AG09309 (cell line): ENCODE results near the gene OBSCN.

ENCODE experiments used
- DNase-seq: peaks from one replicate; pipeline ENCODE4 v3.0.0-alpha.2; 2010; ENCODE audit warnings: low read depth
- H3K4me3 ChIP-seq: 2 replicates; pipeline ENCODE4 v1.5.1; 2011; ENCODE audit warnings: mild to moderate bottlenecking, low read depth, low read length, moderate library complexity; ENCODE audit not compliant: control insufficient read depth
- TF ChIP-seq, protein P1 (sequence below): IDR thresholded peaks from 2 replicates; pipeline ENCODE4 v1.5.1; 2011; ENCODE audit warnings: mild to moderate bottlenecking, low read depth, low read length, inconsistent platforms; ENCODE audit not compliant: insufficient read depth, control insufficient read depth; ENCODE audit errors: missing control alignments

Gene OBSCN

DNA sequence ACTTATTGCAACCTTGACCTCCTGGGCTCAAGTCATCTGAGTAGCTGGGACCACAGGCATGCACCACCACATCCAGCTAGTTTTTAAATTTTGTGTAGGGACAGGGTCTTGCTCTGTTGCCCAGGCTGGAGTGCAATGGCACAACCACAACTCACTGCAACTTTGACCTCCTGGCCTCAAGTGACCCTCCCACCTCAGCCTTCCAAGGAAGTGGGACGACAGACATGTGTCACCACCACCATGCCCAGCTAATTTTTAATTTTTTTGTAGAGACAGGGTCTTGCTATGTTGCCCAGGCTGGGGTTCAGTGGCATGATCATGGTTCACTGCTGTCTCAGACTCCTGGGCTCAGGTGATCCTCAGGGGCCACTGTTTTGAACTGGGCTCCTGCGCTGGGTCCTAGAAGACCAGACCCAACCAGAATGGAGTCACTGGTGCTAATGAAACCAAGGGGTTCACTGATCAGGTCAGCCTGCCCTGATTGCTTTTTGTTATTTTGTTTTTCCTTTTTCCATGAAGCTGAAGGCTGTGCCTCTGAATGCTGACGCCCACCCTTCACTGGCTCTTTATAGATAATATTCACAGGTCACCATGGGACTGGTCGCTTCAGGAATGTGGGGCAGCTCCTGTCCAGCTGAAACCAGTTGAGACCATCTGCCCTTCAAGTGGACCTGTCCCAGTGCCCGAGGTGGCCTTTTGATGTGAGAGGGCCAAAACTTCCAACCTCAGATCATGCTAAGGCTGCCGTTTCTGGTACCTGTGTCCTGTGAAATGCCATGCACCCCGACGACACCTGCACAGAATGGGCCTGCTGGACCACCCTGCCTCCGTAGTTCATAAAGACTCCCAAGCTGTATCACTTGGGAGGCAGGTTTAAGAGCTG is 203.9 kb downstream of the OBSCN start:
- no peak for DNase-seq
- TF ChIP-seq, protein P1, sequence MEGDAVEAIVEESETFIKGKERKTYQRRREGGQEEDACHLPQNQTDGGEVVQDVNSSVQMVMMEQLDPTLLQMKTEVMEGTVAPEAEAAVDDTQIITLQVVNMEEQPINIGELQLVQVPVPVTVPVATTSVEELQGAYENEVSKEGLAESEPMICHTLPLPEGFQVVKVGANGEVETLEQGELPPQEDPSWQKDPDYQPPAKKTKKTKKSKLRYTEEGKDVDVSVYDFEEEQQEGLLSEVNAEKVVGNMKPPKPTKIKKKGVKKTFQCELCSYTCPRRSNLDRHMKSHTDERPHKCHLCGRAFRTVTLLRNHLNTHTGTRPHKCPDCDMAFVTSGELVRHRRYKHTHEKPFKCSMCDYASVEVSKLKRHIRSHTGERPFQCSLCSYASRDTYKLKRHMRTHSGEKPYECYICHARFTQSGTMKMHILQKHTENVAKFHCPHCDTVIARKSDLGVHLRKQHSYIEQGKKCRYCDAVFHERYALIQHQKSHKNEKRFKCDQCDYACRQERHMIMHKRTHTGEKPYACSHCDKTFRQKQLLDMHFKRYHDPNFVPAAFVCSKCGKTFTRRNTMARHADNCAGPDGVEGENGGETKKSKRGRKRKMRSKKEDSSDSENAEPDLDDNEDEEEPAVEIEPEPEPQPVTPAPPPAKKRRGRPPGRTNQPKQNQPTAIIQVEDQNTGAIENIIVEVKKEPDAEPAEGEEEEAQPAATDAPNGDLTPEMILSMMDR = no peak
- H3K4me3 ChIP-seq = no peak overlapping the region

DNA sequence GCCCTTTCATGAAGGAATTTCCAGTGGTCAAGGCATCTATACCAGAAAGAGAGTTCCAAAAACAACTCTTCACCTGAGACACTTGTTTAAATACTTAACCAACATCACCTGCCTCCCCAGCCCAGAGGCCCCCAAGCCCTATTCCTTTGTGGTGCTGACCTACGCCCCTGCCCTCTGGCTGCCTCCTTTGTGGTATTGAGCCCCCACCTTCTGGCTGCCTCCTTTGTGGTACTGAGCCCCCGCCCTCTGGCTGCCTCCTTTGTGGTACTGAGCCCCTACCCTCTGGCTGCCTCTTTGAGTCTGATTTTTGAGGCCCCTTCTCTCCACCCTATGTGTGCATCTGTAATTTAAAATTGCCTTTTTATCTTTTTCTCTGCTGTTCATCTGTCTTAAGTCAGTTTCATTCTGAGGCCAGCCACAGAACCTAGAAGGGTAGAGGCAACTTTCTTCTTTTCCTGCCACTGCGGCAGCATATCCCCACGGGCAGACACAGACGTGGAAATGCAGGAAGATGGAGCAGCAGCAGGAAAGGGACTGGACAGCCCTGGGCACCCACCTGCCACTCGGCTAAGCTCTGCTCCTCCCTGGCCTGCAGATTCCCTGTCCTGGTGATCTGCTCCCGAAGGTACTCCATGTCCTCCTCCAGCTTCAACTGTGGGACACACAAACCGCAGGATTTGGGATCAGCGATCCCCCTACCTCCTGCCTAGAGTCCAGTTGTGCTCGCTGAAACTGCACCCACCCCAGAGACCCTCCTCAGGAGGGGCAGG is 205.6 kb downstream of the OBSCN start:
- TF ChIP-seq, protein P1 = no peak
- no peak for DNase-seq
- H3K4me3 ChIP-seq = no peak overlapping the region

DNA sequence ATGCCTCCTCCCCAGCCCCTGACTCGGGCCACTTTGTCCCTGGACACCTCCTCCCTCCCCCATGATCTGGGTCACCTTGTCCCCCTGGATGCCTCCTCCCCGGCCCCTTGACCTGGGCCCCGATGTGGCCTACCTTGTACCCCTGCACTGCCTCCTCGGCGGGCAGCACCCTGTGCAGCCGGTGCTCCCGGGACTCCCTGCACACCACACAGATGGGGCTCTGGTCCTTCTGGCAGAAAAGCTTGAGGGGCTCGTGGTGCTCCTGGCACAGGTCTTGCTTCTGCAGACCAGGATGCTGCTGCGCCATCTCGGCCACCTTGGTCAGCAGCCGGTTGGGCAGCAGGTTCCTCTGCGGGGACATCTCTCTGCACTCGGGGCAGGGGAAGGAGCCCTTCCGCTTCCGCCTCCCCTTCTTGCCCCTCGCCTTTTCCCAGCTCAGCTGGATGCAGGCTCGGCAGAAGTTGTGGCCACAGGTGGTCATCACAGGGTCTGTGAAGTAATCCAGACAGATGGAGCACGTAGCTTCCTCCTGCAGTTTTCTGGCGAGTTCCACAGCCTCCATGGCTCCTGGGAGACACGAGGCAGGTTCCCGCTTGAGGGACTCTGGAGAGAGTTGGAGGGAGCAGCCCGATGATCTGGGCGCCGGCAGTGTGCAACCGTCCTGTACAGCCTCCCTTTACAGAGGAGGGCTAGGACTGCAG is 206.8 kb downstream of the OBSCN start:
- H3K4me3 ChIP-seq = no peak overlapping the region
- TF ChIP-seq, protein P1 = no peak
- no peak for DNase-seq

GRCh38 chr1:228415221-228415620 is 207.4 kb downstream of the OBSCN start:
- TF ChIP-seq, protein P1 = no peak
- DNase-seq = no peak
- no peak overlapping the region for H3K4me3 ChIP-seq

DNA sequence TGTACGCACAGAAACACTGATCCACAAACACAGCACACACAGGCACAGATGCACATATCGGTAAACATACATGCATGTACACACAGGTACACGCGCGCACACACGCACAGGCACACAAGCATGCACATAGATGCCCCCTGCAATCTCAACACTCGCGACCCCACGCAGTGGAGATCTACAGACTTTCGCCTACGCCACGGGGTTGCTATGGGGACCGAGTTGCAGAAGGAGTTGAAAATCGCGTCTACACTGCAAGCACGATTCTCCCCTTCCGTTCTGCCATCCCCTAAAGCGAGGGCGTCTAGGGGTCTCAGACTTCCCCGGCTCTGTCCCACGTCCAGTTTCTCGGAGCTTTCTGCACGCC is 208.0 kb downstream of the OBSCN start:
- TF ChIP-seq, protein P1 = no peak
- H3K4me3 ChIP-seq = peak overlapping the region; percentile 31
- DNase-seq = no peak

DNA sequence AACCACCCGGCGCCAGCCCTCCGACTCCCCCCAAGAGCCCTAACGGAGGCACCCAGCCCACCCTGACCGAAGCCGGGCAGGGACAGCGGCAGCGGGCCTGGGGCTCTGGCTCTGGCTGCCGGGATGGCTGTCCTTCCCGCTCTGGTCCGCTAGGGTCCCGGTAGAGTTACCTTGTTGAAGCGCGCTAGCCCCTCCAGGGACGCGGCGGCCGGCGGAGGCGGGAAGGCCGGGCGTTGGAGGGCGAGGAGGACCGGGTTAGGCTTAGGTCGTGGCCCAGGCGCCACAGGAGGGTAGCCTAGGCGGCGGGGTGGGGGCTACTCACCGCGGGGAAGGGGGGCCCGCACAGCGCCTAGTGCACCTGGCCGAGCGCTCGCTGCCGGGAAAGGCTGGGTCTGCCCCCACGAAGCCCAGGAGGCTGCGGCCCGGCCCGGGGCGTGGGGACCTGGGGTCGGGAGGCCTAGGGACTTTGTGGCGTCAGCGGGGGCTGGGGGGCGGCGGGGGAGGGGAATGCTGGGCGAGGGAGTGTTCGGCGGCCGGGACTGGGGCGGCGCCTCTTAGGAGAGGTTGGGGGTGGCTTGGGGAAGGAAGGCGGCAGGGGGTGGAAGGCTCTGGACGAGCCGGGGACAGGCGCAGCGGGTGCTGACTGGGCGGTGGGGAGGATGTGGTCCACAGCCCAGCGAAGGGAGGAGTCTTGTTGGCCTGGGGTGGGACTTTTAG is 208.5 kb downstream of the OBSCN start, which contains the start of gene TRIM17:
Gene TRIM17, minus strand, starts transcription at position 645 of the 717 bp plus-strand sequence. CDS start 1,789 bp downstream, outside the sequence.
- DNase-seq = no peak
- peak within 1 kb of the TSS; percentile 31 for H3K4me3 ChIP-seq

More for the DNA sequence above, 208.5 kb downstream of the OBSCN start, which contains the start of gene TRIM17:
- TF ChIP-seq, protein P1 = peak; percentile 28
